K562 (cell line): ENCODE results near the gene PES1.

ENCODE experiments used
- DPF2 ChIP-seq: fragments of 450-650 bp; IDR thresholded peaks from 2 replicates; pipeline ENCODE4 v1.6.1; 2016
- ETV1 ChIP-seq: fragments of 450-650 bp; conservative IDR thresholded peaks from 2 replicates; pipeline ENCODE4 v1.6.1; 2016; ENCODE audit warnings: missing genetic modification characterization, control low read depth, low read depth, missing compliant biosample characterization
- FOXP1 ChIP-seq: sonication (generic); formaldehyde crosslinking; IDR thresholded peaks from 2 replicates; pipeline ENCODE4 v1.8.0; 2022; ENCODE audit warnings: mild to moderate bottlenecking, missing genetic modification reagents
- JUND ChIP-seq, 2 experiments: IDR thresholded peaks; 2 replicates in 1 of 2; 3 replicates in 1 of 2; pipeline ENCODE4 v1.6.1; 2011; ENCODE audit warnings: borderline replicate concordance in 2 of 2, low read depth in 2 of 2, low read length in 2 of 2, improper control_type of control experiment in 1 of 2, missing biosample characterization in 1 of 2, missing genetic modification characterization in 1 of 2, missing genetic modification reagents in 1 of 2
- REST ChIP-seq, 2 experiments: fragments of 450-650 bp; formaldehyde crosslinking in 1 of 2; IDR thresholded peaks; 2 replicates each; pipeline versions ENCODE4 v1.4.0 to v1.6.1; 2014 to 2020; ENCODE audit warnings: mild to moderate bottlenecking in 2 of 2, borderline replicate concordance in 1 of 2, low read depth in 1 of 2
- RNF2 ChIP-seq: sonication (generic); IDR thresholded peaks from 2 replicates; pipeline ENCODE4 v1.6.1; 2016
- USF2 ChIP-seq: sonication (generic); formaldehyde crosslinking; IDR thresholded peaks from 2 replicates; pipeline ENCODE4 v1.5.0; 2020; ENCODE audit warnings: missing genetic modification reagents
- ZNF431 ChIP-seq: sonication (generic); formaldehyde crosslinking; IDR thresholded peaks from 2 replicates; pipeline ENCODE4 v1.8.0; 2022; ENCODE audit warnings: mild to moderate bottlenecking, missing genetic modification reagents

- TF ChIP-seq REST (IDR thresholded peaks at IDR 0.05; ENCODE audit: borderline replicate concordance) (no peak), REST (CRISPR knock-in tag; IDR thresholded peaks at IDR 0.05; ENCODE audit: low read depth) (no peak), ZNF431 (no peak), RNF2 (no peak), DPF2 (no peak), USF2 (CRISPR knock-in tag) (no peak), ETV1 (tag) (no peak), JUND (IDR thresholded peaks at IDR 0.05; ENCODE audit: borderline replicate concordance, low read depth, low read length) (no peak), JUND (tag; IDR thresholded peaks at IDR 0.05; ENCODE audit: borderline replicate concordance, low read depth, low read length) (no peak), FOXP1 (CRISPR knock-in tag) (no peak)
These were observed 19.5 kb downstream of the PES1 start for GRCh38 chr22:30572210-30572609.
